Activated CD4-positive, CD25-positive, alpha-beta regulatory T cell treated with anti-CD3 and anti-CD28 coated beads, Interleukin-2, amount 50 U/mL, for 72 hours (primary cell): Measurements from ENCODE around the gene ADAM19.

ENCODE experiments used
- DNase-seq: peaks from one replicate; pipeline ENCODE4 v3.0.0; 2021

ADAM19 gene

DNA sequence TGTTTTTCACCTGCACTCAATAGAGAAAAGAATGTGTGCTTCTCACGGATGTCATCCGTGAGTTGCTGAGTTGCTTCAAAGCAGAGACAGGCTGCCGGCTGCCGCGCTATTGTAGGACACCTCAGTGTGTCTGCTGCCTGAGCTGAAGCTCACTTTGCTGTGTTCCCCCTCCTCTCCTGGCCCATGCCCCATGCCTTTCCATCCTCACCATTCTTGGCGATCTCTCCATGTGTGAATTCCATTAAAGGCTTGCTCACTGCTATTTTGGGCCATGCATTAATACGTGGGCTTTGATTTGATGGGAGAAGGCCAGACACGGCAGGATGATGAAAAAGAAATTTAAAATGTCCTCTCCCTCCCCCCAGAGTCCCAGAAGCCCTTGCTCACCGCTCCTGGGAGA is 14.5 kb downstream of the ADAM19 start:
- no peak for DNase-seq

DNA sequence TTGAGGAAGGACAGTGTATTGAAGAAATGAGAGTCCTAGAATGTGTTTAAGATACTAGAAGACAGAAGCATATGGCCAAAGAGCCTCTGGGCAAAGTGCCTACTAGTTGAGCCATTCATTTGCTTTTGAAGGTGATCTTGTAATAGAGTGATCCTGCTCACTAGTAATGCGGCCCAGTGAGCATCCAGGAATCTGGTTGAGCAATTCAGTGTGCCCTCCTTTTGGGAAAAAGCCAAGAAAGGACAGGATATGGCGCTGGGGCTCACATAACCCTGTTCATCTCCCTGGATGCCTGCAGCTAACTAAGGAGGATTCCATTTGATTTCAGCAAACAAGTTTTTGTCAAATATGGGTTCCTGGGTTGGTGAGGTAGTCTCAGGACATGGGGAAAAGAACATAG is 16.3 kb downstream of the ADAM19 start:
- DNase-seq, result no peak

DNA sequence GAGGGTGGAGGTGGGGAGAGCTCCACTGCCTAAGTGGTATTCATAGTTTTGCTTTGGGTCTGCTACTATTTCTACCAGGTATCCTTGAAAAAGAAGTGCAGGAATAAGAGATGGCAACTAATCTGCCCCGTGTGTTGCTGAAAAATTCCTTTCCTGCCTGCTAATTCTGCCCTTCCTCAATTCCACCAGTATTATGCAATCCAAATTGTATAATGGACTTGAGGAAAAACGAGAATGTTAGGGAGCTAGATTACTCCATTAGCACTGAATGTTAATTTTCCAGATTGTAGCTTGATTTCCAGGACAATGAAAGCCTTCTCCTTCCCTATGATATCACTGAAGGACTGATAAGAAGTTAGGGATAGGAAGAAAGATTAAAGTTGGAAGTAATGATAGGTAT is 16.9 kb downstream of the ADAM19 start:
- DNase-seq, result no peak

DNA sequence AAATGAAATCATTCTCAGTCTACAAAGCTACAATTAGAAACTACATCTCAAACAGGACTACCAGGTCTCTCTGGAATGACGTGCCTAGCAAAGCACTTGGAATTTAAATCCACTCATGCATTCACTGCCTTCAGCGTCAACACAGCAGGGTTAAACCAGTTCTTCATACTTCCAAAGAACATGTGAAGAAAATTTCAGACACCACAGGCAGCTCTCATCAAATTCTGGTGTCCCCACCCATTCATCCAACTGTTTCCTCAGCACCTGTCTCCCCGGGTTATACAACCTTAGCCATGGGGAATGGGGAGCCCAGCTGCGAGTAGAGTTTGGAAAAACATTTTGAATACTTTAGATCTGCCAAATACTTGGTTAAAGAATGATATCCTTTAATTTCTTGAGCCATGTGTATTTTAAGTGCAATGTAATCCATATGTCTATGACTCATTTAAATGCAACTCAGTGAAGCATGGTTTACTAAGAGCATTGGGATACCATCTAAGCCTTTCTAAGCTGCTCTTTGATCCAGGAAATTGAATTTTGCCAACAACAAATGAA is 17.5 kb downstream of the ADAM19 start:
- DNase-seq, result no peak

DNA sequence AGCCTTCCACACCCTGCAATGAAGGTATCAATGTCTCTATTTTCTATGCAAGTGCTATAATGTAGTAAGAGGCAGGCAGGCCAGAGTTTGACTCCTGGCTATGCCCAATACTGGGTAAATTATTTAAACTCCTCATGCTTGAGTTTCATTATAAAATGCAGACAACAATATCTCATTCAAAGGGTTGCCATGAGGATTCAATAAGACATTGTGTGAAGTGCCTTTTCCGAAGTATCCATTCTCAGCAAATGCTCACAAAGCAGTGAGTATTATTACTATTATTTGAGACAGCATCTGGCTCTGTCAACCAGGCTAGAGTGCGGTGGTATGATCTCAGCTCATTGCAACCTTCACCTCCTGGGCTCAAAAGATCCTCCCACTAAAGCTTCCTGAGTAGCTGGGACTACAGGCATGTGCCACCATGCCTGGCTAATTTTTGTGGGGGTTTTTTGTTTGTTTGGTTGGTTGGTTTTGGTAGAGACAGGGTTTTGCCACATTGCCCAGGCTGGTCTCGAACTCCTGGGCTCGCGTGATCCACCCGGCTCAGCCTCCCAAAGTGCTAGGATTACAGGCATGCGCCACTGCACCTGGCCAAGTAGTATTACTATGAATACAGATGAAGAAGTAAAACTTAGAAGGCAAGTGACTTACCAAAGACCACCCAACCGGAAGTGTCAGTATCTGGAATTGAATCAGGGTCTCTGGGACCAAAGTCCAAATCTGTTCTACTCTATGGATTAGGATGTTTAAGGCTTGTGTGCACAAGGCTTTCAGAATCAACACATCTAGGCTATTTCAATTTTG is 18.8 kb downstream of the ADAM19 start:
- no peak for DNase-seq

DNA sequence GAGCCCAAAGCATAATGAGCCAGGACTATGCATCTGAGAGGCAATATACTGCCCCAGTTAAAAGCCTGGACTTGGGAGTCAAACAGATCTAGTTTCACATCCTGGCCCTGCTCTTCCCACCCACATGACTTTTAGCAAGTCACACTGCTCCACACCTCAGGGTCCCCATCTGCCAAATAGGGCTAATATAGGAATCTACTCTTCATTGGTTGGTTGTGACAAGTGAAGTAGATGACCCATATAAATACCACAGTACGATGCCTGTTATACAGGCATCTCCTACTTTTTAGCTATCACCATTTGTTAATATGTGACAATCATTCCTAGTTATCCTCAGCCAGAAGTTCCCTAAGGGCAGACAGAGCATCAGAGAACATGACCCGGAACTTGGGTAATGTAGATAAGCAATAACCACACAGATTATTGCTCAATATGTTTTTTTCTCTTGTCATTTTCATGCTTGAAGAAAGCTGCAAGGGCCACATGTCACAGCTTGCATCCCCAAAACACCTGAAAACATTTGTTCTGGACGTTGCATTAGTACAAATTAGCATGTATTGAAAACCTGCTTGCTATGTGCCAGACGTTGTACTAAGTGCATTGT is 20.4 kb downstream of the ADAM19 start:
- no peak for DNase-seq

DNA sequence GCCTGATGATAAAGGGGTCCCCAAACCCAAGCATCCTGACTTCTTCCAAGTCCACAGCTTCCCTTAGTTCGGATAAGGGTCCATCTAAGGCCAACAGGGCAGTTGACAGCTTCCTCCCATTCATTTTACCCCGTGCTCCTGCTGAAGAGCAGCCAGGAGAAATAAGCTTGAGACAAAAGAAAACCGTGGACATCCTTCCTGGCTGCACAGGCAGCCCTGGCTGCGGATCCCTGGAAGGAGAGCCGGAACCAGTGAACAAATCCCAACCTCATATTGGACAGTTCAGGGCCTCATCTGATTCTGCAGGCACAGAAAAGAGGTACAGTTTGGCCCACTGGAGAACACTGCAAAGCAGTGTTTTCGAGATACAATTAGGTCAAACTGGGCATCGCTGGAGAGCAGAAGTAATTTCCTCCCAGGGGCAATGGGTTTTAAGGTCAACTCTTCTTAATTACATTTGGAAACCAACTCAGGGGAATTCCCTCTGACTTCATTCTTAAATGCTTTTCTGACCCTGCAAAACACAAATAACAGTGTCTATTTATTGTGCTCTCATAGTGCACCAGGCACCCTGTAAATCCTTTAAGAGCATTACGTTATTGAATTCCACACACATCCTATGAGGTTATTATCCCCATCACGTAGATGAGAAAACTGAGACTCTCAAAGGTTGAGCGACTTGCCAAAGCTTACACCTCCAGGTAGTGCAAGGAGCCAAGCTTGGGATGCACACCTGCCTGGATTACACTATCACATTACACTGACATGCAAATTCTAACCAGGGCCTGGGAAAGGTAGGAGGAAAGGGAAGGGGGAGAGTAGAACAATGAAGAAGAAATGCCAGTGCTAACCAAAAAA is 21.2 kb downstream of the ADAM19 start:
- DNase-seq, result no peak

DNA sequence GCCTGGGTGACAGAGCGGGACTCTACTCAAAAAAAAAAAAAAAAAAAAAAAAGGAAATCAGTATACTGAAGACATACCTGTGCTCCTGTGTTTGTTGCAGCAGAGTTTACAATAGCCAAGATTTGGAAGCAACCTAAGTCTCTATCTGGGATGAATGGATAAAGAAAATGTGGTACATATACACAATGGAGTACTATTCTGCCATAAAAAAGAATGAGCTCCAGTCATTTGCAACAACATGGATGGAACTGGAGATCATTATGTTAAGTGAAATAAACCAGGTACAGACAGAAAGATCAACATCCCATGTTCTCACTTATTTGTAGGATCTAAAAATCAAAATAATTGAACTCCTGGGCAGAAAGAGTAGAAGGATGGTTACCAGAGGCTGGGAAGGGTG is 22.9 kb downstream of the ADAM19 start:
- DNase-seq, result no peak

DNA sequence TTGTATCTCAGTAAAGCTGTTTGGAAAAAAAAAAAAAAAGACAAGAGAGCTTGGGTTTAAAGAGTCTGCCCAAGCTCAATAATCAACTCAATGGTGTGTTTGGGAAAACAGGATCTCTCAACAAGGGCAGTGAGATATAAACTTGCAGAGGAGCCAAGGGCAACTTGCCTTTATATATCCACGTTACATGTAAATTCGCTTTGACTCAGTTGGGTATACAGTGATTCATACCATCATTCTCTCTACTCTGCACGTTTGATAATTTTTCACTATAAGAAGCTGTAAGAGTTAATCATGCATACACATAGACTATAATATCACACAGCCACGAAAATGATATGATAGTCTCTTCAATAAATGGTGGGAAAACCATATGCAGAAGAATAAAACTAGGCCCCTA is 24.9 kb downstream of the ADAM19 start:
- DNase-seq, result no peak

DNA sequence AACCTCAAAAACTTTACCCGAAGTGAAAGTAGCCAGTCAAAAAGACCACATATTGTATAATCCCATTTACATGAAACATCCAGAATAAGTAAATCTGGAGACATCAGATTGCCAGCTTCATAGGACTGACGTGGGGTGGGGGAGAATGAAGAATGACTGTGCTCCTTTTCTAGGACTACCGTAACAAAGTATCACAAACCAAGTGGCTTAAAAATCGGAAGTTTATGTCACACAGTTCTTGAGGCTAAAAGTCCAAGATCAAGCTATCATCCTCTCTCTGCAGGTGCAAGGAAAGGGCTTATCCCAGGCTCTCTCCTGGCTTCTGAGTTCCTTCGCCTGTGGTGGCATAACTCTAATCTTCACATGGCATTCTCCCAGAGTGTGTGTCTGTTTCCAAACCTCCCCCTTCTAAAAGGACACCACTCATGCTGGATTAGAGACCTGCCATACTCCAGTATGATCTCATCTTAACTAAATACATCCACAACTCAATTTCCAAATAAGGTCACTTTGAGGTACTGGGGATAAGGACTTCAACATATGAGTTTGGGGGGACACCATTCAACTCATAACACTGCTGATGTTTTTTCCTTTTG is 25.5 kb downstream of the ADAM19 start:
- DNase-seq, result no peak

DNA sequence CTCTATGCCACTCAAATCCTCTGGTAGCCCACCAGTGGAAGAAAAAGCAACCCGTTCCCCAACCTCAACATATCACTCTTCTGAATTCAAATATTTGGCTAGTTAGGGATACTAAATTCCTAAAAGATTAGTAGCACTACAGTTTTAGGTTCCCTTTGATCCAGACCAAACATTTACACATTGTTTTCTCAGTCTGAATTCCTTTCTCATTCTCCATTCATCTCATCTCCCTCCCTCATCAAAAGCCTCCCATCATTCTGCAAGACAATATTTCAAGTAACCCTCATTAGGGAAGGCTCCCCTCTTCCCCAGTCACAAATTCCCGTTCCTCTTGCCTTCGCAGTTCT is 26.3 kb downstream of the ADAM19 start:
- no peak for DNase-seq

DNA sequence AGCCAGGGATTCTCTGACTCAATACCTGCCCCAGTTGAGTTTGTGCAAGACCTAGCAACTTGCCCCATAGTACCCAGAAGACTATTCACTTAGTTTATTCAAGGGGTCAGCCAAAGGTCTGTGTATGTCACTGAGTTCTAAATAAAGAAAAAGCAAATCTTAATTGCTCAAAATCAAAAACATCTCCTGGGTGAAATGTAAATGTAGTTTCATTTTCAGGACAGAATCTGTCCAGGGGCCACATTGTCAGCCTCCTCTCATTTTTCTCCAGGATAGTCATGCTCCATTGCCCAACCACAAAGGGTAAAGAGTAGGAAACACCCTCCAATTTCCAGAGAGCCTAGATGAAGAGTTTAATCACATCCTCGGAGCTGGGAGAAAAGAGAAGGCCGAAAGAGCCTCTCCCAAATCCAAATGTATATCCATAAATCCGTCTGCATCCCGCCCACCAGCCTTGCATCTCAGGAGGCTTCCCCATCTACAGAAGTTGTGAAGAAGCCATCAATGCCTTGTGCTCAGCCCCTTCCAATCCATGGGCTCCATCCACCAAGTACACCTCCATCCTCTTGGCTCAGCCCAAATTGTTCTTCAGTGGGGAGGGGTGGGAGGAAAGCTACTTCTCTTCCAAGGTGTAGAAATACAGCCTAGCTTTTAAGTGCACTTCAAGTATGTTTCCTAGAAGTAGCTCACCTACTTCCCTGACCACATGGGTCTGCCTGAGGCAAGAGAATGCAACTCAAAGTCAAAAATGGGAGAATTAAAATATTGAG is 26.9 kb downstream of the ADAM19 start:
- DNase-seq, result no peak

DNA sequence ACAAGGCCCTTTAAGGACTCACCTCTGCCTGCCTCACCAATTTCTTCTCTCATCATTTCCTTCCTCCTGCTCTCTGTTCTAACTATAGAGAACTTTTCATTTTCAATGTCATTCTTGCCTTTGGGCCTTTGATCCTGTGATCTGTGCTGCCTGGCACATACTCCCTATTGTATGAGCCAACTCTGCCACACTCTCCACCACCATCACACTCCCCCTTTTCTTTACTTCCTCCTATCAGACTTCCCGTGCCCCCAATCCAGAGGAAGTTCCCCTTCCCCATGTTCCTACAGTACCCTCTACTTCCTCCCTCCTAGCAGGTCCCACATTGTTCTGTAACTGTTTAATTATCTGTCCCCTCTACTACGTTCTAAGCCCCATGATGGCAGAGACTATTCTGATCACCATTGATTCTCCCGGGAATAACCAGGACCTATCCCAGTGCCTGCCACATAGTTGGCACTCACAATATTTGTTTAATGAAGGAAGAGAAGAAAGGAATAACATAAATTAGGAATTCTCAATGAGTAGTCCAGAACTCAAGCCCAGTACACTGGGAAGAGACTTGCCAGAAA is 27.5 kb downstream of the ADAM19 start:
- DNase-seq, result no peak

DNA sequence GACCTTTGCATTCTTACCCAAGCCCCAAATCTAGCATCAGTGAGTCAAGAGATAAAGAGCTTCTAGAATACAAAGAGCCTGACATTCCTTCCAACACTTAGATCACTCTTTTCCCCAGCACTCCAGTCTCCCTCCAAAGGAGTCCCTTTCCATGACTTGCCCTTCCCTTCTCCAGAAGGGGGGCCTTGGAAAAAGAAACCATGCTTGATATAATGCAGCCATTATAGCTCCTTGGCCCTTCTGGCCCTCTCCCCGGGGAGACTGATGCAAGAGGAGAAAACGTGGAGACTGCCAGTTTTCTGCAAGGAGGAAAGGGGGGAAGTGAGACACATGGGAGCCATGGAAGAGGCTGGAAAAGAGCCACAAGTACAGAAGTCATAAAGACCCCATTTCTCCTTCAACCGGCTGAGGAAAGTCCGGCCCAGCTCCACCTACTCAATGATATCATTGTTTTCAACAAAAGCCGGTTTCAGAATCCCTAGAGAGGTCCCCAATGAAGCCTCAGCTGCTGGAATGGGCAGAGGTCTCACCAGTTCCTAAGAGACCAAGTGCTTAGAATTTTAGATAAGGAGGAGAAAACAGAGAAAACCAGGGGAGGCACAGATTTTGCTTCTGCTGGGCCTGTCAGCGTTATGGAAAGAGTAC is 29.0 kb downstream of the ADAM19 start:
- DNase-seq, result no peak

DNA sequence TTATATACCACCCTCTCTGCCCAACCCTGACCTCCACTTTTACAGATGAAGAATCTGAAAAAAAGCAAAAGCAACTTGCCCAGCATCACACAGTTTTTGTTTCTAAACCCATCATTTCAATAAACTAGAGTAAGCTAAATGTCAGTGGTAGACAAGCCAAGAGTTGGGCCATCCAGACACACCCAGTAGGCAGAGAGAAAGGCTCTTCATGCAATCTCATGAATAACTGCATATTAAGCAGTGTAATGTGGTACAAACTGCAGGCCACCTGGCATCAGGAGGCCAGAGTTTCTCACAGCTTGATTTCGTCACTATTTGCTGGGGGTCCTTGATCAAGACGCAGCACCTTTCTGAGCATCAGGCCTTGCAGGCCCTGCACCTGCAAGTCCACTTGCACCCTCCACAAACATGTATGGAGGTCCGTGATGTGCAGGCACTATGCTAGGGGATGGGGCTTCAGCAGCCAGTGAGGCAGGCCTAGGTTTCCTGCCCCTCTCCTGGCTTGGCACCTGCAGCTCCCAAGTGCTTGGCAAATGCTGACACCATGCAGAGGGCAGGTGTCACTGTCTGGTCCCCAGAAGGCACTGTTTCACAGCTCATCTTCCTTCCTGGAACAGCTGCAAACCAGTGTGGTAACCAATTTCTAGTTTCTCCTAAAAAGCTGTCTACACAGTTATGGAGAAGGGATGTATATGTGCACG is 29.8 kb downstream of the ADAM19 start:
- no peak for DNase-seq

DNA sequence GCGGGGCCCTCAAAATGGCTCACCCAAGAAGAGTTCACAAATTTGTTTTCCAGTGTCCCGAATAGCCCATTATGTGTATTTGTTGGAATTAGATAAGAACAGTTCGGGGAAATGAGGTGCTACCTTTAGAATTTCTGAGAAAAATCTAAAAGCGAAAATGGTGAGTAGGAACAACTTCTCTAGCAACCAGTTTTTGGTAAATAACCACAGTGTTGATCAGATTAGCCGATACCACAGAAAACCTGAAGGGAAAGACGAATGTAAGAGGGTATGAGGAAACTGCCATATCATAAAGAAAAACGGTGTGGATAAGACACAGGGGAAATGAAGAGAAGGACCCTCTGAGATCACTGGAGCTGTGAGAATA is 31.0 kb downstream of the ADAM19 start:
- no peak for DNase-seq

DNA sequence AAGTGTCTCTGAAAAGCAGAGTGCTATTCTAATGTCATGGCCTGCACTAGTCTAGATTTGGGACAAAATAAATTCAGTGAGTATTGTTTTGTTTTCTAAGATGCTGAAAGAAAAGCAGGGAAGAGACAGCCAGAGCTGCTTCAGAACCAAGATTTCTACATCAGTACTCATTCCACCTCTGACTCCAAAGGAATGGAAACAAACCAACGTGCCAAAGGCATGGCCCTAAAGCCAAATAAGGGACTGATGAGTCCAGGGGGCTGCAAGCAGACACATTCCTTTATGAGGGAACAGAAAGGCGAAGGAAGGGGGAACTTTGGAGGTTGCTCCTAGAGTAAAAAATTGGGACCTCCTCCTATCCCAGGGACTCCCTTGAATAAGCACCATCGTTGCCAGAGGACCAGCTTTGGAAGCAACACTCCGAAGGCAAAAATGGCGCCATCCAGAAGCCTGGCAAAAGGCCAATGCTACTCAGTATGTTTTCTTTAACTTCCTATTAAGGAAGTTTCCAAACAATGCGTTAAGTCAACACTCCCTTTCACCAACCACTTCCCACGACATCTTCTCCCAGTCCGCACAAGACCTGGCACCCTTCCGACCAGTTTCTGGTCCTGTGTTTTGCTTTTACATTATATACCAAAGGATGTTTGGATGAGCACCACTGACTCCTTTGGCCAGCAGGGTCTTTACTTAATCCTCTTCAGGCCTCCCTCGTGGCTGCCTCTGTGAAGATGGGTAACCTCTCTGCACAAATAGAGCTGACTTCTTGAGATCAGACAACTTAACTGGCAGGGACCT is 31.6 kb downstream of the ADAM19 start:
- no peak for DNase-seq

DNA sequence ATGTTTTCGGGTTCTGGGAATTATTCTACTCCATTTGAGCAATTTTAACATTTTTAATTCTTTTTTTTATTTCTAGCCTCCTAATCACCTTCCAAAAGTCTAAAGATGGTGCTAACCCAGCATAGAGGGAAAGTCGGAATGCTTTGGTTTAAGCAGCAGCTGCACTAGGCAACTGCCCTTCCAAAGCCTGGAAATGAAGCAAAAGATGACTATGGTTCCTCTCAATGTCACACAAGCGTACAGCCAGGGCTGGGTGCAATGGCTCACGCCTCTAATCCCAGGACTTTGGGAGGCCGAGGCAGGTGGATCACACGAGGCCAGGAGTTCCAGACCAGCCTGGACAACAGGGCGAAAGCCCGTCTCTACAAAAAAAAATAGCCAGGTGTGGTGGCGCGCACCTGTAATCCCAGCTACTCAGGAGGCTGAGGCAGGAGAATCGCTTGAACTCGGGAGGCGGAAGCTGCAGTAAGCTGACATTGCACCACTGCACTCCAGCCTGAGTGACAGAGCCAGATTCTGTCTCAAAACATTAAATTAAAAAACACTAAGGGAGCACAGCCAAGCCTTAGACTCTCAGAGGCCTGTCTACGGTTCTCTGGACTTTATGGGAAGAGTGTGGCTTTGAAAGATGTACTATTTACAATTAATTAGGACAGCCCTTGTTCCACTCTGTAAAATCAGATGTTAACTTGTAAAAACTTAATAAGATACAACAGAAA is 33.1 kb downstream of the ADAM19 start:
- DNase-seq, result no peak

DNA sequence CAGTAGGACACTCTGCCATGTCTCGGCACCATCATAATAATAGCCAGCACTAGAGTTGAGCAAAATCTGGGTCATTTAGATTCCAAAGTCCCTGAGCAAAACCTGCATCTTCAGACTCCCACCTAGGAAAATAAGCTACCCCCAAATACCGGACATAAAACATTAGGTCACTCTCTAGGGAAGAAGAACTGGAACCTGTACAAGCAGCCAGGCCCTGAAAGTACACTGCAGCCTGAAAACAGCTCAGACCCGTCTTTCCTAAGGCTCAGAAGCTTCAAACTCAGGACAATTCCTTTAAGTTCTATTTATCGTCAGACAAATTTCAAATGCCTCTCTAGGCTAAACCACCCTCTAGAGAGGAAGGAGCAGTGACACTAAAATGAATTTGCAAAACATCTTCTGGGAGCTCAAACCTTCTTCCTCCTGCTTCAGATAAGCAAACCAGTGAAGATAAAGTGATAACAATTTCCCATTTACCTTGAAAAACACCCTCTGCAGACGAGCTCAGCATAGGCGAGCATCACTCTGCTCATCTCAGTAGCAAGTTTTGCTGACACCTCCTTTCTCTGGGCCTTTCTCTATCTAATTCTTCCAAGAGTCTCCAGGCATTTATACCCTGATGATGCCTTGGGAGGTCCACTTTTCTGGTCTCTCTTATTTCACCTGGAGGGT is 34.0 kb downstream of the ADAM19 start:
- no peak for DNase-seq
